Epidermal melanocyte (primary cell): ENCODE measurements around the gene RHOF.
"Not testable (repeated sequence)": the region's sequence is repeated elsewhere in the genome, so short reads cannot be mapped to it uniquely, and the experiment has no call there.

ENCODE experiments used
- DNase-seq: peaks from one replicate; pipeline ENCODE4 v3.0.0; 2011; ENCODE audit warnings: low spot score; ENCODE audit not compliant: insufficient read length

Gene RHOF

DNA sequence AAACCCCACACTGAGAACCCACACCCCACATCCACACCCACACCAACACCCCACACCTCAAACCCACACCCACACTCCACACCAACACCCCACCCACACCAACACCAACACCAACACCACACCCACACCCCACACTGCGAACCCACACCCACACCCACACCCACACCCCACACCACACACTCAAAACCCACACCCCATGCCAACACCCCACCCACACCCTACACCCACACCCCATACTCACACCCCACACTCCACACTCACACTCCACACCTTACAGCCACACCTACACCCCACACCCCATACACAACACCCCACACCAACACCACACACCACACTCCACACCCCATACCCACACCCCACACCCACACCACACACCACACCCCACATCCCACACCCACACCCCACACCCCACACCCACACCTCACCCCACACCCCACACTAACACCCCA is 43.0 kb downstream of the RHOF start:
- no peak for DNase-seq

DNA sequence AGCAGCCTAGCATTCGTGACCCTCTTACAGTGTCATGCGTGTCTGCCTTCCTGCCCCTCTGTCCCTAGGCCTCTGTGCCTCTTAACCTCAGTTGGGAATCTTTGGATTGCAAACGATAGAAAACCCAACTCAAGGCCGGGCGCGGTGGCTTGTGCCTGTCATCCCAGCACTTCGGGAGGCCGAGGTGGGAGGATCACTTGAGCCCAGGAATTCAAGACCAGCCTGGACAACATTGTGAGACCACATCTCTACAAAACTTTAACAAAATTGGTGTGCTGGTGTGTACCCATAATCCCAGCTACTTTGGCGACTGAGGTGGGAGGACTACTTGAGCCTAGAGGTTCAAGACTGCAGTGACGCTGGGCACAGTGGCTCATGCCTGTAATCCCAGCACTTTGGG is 44.2 kb downstream of the RHOF start:
- no peak for DNase-seq

DNA sequence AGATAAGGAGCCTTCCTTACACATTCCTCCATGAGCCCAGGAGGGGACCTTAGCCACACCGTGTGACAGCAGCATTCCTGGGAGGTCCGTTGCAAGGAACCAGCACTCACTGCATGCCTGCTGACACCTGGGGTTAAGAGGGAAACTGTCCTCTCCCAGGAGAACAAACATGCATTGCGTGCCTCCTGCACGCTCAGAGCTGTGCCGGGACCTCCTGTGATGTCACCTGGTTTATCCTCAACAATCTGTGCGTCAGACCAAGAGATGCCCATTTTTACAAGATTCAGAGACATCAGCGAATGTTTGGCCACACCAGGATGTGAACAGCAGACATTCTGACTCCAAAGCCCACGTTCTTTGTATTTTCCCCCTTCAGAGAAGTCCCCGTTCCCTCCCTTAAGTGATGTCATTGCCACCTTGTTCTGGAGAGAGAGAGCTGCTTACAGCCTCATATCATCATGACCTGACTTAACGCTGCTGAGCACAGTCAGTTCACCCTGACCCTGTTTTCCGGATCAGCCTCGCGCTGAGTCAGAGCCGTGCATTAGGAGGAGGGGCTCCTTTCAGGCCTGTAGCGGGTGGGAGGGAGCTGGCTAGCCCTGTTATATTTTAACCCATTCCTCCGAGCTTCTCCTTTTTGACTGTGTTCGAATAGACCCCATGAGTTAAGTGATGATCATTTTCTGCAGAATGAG is 44.8 kb downstream of the RHOF start:
- DNase-seq = no peak

DNA sequence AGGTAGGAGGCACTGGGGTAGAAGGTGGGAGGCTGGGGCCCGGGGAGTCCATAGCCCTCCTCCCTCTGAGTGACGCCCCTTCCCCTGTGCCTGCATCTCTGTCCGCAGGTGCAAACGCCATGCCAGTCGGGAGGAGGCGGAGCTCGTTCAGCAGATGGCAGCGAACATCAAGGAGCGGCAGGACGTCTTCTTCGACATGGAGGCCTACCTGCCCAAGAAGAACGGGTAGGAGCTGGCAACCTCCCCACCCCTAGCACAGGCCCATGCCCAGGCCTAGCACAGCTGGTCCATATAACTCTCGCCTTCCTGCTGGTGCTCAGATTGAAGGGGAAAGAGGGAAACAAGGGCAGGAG is 45.3 kb downstream of the RHOF start:
- no peak for DNase-seq

DNA sequence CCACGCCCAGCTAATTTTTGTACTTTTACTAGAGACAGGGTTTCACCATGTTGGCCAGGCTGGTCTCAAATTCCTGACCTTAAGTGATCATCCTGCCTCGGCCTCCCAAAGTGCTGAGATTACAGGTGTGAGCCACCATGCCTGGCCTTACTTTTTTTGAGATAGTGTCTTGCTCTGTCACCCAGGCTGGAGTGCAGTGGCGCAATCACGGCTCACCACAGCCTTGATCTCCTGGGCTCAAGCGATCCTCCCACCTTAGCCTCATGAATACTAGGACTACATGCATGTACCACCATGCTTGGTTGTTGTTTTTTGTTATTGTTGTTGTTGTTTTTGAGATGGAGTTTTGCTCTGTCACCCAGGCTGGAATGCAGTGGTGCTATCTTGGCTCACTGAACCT is 47.9 kb downstream of the RHOF start:
- DNase-seq = not testable (repeated sequence)

DNA sequence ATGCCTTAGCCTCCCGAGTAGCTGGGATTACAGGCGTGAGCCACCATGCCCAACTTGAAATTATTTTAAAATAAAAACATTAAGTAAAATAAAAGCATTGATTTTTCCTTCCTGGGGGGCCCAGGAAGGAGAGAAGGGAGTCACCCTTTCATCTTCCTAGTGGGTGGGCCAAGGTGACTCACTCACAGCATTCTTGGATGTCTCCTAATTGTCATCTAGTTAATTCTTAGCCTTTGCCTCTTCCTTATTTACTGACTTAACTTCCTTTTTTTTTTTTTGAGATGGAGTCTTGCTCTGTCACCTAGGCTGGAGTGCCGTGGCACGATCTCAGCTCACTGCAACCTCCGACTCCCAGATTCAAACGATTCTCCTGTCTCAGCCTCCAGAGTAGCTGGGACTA is 51.7 kb downstream of the RHOF start:
- DNase-seq = no peak

DNA sequence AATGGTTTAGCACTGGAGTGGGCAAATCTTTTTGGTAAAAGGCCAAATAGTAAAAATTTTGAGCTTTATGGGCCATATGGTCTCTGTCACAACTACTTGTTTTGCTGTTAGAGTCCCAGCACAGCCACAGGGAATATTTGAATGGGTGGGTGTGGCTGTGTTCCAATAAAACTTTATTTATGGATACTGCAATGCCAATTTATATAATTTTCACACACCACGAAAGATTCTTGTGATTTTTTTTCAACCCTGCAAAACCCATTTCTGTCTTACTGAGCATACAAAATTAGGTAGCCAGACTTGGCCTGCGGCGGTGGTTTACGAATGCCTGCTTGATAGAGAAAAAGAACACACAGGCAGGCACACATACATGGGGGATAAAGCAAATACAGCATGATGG is 52.6 kb downstream of the RHOF start:
- no peak for DNase-seq

DNA sequence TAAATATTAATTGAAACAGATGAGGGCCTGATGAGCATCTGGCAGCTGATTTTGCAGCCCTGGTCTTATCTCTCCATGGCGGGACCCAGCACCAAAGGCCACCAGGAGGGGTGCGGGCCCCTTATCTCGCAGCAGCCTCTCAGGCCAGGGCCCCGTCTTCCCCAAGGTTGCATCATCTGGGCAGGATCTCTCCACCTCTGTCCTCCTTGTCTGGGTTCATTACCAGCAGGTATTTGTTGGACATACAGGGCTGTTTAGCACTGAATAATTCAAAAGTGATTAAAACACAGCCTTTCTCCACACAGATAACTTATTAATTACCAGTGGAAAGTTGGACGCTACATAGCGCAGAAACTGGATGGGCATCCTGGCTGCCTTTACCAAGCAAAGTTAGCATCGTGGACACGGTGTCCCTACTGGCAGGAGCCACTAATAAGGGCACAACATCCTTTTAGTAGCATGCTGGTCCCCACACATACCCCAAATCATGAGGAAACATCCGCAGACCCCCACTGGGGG is 55.1 kb downstream of the RHOF start:
- DNase-seq = no peak

DNA sequence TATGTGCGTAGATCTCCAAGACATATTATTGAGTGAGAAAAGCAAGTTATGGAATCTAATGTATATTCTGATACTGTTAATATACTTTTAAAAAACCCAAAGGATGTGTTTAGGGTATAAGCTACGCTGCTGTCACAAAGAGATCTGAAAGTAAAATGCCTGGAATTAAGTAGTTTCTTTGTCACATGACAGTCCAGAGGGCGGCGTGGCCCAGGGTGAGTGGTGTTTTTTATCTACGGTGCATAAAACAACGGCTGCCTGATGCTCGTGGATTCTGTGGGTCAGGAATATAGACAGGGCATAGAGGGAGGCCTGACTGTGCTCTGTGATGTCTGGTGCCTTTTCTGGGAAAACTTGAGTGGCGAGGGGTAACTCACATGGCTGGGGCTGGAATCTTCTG is 59.6 kb downstream of the RHOF start:
- DNase-seq = no peak

DNA sequence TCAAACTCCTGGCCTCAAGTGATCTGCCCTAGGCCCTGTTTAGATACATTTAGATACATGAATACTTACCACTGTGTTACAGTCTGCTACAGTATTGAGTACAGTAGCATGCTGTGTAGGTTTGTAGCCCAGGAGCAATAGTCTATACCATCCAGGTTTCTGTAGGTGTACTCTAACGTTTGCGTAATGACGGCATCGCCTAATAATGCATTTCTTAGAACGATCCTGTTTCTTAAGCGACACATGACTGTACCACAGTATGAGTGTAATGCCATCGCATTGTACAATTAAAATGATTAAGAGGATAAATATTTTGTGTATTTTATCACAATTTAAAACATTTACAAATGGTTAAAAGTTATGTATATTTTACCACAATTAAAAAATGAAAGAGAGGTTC is 62.0 kb downstream of the RHOF start:
- DNase-seq = no peak

DNA sequence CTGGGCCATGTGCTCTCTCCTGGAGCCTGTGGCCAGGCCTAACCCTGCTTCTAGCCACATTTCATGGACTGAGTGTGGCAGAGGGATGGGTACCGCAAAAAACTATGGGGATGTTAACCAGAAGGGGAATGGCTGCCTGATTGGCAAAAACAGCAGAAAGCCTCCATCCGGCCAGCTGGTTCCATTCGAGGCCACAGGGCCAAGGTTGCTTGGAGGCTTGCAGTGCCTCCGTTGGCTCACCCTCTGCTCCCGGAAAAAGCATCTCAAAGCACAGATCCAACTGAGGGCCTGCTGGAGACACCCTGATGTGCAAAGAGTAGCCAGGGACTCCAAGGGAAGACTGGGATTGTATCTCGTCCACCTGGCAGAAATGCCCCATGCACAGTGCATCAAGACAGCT is 64.5 kb downstream of the RHOF start:
- no peak for DNase-seq
